ENCODE data around the gene CEACAM16. TPM values are rescaled to one million over a fixed set of nuclear protein-coding genes. Genes with fewer than 3 reads are reported as not detected.

CEACAM16 gene, protein sequence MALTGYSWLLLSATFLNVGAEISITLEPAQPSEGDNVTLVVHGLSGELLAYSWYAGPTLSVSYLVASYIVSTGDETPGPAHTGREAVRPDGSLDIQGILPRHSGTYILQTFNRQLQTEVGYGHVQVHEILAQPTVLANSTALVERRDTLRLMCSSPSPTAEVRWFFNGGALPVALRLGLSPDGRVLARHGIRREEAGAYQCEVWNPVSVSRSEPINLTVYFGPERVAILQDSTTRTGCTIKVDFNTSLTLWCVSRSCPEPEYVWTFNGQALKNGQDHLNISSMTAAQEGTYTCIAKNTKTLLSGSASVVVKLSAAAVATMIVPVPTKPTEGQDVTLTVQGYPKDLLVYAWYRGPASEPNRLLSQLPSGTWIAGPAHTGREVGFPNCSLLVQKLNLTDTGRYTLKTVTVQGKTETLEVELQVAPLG
- total RNA-seq: not detected

DNA sequence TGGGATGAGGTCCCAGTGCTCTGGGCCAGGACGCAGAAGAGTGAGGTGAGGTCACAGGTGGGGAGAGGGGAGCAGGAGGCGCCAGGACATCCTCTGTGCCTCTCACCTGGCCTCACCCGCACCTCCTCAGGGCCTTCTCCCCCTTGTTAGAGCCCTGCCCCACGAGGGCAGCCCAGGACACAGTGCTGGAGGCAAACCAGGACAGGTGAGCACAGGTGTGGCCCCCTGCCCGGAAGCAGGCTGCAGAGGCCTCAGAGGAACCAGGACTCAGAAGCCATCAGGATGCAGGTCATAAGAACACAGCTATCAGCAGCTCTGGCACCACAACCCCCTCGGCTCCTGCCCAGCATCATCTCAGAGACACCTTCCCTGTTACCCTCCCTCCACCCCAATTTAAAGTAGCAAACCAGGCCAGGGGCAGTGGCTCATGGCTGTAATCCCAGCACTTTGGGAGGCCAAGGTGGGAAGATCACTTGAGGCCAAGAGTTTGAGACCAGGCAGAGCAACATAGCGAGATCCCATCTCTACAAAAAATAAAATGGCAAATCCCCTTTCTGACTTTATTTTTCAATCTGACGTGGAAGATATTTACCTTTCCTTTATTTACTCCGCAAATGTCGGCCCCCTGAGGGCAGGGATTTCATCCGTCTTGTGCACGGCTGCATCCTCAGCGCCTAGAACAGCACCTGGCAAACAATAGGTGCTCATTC is at the start of gene CEACAM16:
CEACAM16 (plus strand) TSS at position 660 of the 710 bp plus-strand sequence. CDS start 2,306 bp downstream, outside the sequence.
- H3K36me3 Mint-ChIP-seq (ENCODE audit: insufficient read depth): no peaks in the 10 kb centered on the region
- H3K4me1 Mint-ChIP-seq (ENCODE audit: low read depth): peaks cover 4% of the 10 kb centered on the region
- no peak for DNase-seq
- H3K9me3 Mint-ChIP-seq: no peaks in the 10 kb centered on the region
- no peak within 1 kb of the TSS for H3K4me3 Mint-ChIP-seq
- no peaks in the 10 kb centered on the region for H3K27me3 Mint-ChIP-seq (ENCODE audit: low read depth)
- no peak for ATAC-seq

DNA sequence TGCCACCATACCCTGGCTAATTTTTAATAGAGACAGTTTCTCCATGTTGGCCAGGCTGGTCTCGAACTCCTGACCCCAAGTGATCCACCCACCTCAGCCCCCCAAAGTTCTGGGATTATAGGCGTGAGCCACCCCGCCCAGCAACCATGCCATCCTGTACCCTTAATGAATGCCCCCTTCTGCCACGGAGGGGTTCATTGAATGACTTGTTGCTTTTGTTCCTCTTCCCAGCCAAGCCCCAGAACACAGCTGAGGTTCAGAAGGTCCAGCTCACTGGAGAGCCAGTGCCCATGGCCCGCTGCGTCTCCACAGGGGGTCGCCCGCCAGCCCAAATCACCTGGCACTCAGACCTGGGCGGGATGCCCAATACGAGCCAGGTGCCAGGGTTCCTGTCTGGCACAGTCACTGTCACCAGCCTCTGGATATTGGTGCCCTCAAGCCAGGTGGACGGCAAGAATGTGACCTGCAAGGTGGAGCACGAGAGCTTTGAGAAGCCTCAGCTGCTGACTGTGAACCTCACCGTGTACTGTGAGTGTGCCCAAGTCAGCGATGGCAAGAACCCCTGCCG is 49.3 kb upstream of the CEACAM16 start:
- Mint-ChIP-seq H3K36me3 (ENCODE audit: insufficient read depth) (no peaks in the 10 kb centered on the region), H3K9me3 (no peaks in the 10 kb centered on the region), H3K4me3 (no peak overlapping the region), H3K4me1 (ENCODE audit: low read depth) (peaks cover 4% of the 10 kb centered on the region), H3K27me3 (ENCODE audit: low read depth) (peaks cover 7% of the 10 kb centered on the region)
- DNase-seq (no peak), ATAC-seq (no peak)

DNA sequence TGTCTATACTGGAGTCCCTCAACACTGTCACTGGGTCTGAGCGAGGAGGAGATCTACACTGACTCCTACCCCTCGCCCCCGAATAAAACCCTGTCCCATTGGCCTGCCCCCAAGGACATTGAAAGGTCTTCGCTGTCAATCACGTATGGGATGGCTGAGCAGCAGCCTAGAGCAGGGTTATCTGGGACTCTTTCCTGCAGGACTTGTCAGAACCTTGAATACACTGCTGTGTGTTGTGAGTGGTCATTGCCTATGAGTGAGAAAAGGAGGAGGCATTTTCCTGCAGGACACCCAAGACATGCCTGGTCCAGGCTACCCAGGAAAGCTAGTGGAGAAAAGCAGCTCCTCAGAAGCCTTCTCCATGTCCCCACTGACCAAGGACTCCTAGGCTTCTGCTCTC is 45.6 kb upstream of the CEACAM16 start:
- Mint-ChIP-seq H3K27me3 (ENCODE audit: low read depth) (no peaks in the 10 kb centered on the region), H3K36me3 (ENCODE audit: insufficient read depth) (peaks cover 7% of the 10 kb centered on the region), H3K9me3 (no peaks in the 10 kb centered on the region), H3K4me3 (no peak overlapping the region), H3K4me1 (ENCODE audit: low read depth) (peaks cover 5% of the 10 kb centered on the region)
- DNase-seq (no peak), ATAC-seq (no peak)

DNA sequence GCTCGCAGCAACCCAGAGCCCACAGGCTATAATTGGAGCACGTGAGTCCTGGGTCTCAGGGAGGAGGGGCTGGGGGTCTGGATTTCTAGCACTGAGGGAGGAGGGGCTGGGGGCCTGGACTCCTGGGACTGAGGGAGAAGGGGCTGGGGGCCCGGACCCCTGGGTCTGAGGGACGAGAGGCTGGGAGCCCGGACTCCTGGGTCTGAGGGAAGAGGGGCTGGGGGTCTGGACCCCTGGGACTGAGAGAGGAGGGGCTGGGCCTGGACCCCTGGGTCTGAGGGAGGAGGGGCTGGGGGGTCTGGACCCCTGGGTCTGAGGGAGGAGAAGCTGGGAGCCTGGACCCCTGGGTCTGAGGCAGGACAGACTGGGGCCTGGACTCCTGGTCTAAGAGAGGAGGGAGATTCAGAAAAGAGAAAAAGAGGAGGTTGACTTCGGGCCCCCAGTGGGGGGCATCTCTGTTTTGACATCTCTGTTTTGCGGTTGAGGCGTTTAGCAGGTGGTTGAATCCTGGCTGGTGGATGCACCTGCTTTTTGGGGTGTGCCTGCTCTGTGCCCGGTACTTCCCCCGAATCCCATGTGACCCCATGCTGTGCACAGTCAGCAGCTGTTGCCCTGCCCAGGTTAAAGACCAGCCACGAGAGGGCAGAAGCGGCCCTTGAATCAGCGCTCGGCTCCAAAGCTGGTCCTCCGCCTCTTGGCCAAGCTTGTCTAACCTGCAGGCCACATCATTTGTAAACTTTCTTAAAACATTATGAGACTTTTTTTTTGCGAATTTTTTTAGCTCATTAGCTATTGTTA is 44.8 kb upstream of the CEACAM16 start:
- Mint-ChIP-seq H3K27me3 (ENCODE audit: low read depth) (no peaks in the 10 kb centered on the region), H3K4me3 (no peak overlapping the region), H3K9me3 (no peaks in the 10 kb centered on the region), H3K36me3 (ENCODE audit: insufficient read depth) (peaks cover 7% of the 10 kb centered on the region), H3K4me1 (ENCODE audit: low read depth) (peaks cover 5% of the 10 kb centered on the region)
- ATAC-seq (peak; percentile 82 to 89), DNase-seq (peak; percentile 49)

DNA sequence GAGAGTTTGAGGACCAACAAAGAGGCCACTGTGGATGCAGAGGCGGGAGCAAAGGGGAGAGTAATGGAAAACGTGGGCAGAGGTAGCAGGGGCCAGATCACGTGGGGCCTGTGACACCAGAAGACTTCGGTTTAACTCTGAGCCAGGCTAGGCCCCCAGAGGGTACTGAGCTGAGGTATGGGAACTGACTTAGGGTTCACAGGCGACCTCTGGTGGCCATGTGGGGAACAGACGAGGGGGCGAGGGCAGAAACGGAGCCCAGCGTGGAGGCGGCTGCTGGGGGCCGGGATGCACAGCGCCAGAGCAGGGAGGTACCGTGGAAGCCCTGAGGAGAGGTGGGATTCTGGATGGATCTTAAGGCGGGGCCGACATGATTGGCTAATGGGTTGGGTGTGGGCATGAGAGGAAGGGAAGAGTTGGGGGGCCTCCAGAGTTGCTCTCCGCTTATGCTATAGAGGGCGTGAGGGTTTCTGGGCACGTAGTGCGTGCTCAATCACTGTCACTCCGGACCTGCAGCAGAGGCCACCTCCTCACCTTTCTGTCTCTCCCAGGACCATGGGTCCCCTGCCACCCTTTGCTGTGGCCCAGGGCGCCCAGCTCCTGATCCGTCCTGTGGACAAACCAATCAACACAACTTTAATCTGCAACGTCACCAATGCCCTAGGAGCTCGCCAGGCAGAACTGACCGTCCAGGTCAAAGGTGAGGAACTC is 41.6 kb upstream of the CEACAM16 start:
- no peaks in the 10 kb centered on the region for H3K9me3 Mint-ChIP-seq
- H3K36me3 Mint-ChIP-seq (ENCODE audit: insufficient read depth): peaks cover 7% of the 10 kb centered on the region
- DNase-seq: peak; percentile 61
- no peak overlapping the region for H3K4me3 Mint-ChIP-seq
- H3K27me3 Mint-ChIP-seq (ENCODE audit: low read depth): no peaks in the 10 kb centered on the region
- peaks cover 5% of the 10 kb centered on the region for H3K4me1 Mint-ChIP-seq (ENCODE audit: low read depth)
- peak; percentile 73 to 78 for ATAC-seq

DNA sequence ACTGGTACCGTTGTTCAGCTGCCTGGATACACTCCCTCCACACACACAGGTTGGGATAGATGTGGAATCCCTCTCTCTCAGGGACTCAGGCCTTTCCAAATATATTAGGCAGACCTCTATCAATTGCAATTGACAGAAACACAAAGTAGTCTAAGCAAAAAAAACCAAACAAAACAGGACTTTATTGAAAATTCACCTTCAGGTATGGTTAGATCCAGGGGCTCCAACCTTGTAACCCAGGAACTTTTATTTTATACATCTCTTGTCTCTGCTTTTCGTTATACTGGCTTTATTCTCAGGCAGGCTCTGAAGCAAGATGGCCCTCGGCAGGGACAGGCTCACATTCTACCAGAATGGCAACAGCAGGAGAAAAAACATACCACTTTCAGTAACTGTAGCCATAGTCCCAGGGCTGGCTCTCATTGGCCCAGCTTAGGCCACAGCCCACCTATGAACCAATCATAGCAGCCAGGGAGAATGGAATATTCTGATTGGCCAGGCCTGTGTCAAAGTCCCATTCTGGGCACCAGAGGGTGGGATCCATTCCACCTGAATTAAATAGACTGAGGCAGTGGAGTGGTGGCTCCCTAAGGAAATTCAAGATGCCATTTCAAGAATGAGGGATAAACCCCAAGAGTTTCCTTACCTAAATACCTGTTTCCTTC is 40.8 kb upstream of the CEACAM16 start:
- no peak for DNase-seq
- H3K36me3 Mint-ChIP-seq (ENCODE audit: insufficient read depth): peaks cover 7% of the 10 kb centered on the region
- peaks cover 5% of the 10 kb centered on the region for H3K4me1 Mint-ChIP-seq (ENCODE audit: low read depth)
- no peak for ATAC-seq
- no peaks in the 10 kb centered on the region for H3K9me3 Mint-ChIP-seq
- H3K4me3 Mint-ChIP-seq: no peak overlapping the region
- H3K27me3 Mint-ChIP-seq (ENCODE audit: low read depth): no peaks in the 10 kb centered on the region

DNA sequence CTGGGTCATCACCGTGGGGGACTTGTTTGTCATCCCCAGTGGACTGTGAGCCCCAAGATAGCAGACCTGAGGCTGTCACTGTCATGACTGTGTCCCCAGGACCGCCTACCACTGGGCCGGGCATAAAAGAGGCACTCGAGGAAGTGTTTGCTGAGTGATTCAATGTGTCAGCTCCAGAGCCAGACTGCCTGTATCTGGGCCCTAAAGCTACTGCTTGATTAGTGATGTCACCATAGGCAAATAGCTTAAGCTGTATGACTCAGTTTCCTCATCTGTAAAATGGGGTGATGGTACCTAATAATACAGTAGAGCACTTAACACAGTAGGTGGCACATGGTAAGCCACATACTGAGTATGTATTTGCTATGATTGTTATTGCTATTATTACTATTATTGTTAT is 38.9 kb upstream of the CEACAM16 start:
- DNase-seq (no peak), ATAC-seq (no peak)
- H3K4me3 Mint-ChIP-seq: no peak overlapping the region
- no peaks in the 10 kb centered on the region for H3K27me3 Mint-ChIP-seq (ENCODE audit: low read depth)
- H3K4me1 Mint-ChIP-seq (ENCODE audit: low read depth): no peaks in the 10 kb centered on the region
- peaks cover 7% of the 10 kb centered on the region for H3K36me3 Mint-ChIP-seq (ENCODE audit: insufficient read depth)
- no peaks in the 10 kb centered on the region for H3K9me3 Mint-ChIP-seq

DNA sequence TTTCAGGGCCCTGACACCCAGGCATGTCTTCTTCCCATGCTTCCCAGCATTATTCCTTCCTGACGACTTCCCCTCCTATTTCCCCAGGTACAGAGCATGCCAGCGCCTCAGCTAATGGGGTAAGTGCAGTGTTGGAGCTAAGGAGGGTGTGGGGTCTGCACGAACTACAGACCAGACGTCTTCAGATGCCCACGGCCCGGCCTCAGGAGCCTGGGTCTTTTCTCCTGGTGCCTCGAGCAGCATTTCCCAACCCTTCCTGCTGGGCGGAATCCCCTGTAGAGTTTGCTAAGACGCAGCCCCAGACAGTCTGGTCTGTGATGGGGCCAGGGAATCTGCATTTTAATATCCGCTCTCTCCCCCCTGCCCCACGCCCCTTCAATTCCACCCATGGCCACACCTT is 37.7 kb upstream of the CEACAM16 start:
- no peaks in the 10 kb centered on the region for H3K9me3 Mint-ChIP-seq
- no peaks in the 10 kb centered on the region for H3K27me3 Mint-ChIP-seq (ENCODE audit: low read depth)
- ATAC-seq (no peak), DNase-seq (no peak)
- no peaks in the 10 kb centered on the region for H3K4me1 Mint-ChIP-seq (ENCODE audit: low read depth)
- no peak overlapping the region for H3K4me3 Mint-ChIP-seq
- peaks cover 4% of the 10 kb centered on the region for H3K36me3 Mint-ChIP-seq (ENCODE audit: insufficient read depth)

DNA sequence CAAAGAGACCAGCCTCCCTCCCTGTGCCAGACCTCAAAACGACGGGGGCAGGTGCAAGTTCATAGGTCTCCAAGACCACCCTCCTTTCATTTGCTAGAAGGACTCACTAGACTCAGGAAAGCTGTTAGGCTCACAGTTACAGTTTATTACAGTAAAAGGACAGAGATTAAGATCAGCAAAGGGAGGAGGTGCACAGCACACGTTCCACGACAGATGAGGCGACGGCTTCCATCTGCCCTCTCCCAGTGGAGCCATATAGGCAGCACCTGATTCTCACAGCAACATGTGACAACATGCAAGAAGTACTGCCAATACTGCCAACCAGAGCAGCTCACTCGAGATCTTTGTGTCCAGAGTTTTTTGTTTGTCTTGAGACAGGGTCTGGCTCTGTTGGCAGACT is 37.0 kb upstream of the CEACAM16 start:
- DNase-seq (no peak), ATAC-seq (no peak)
- no peaks in the 10 kb centered on the region for H3K27me3 Mint-ChIP-seq (ENCODE audit: low read depth)
- no peaks in the 10 kb centered on the region for H3K4me1 Mint-ChIP-seq (ENCODE audit: low read depth)
- H3K36me3 Mint-ChIP-seq (ENCODE audit: insufficient read depth): peaks cover 2% of the 10 kb centered on the region
- no peak overlapping the region for H3K4me3 Mint-ChIP-seq
- no peaks in the 10 kb centered on the region for H3K9me3 Mint-ChIP-seq

DNA sequence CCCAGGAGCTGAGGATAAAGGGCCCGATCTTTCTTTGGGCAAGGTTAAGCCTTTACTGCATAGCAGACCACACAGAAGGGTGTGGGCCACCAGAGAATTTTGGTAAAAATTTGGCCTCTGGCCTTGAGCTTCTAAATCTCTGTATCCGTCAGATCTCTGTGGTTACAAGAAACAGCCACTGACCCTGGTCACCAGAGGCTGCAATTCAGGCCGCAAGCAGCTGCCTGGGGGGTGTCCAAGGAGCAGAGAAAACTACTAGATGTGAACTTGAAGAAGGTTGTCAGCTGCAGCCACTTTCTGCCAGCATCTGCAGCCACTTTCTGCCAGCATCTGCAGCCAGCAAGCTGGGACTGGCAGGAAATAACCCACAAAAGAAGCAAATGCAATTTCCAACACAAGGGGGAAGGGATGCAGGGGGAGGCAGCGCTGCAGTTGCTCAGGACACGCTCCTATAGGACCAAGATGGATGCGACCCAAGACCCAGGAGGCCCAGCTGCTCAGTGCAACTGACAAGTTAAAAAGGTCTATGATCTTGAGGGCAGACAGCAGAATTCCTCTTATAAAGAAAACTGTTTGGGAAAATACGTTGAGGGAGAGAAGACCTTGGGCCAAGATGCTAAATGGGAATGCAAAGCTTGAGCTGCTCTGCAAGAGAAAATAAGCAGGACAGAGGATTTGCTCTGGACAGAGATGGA is 36.1 kb upstream of the CEACAM16 start:
- Mint-ChIP-seq H3K4me3 (no peak overlapping the region), H3K27me3 (ENCODE audit: low read depth) (no peaks in the 10 kb centered on the region), H3K4me1 (ENCODE audit: low read depth) (no peaks in the 10 kb centered on the region), H3K36me3 (ENCODE audit: insufficient read depth) (no peaks in the 10 kb centered on the region), H3K9me3 (no peaks in the 10 kb centered on the region)
- ATAC-seq (no peak), DNase-seq (no peak)

DNA sequence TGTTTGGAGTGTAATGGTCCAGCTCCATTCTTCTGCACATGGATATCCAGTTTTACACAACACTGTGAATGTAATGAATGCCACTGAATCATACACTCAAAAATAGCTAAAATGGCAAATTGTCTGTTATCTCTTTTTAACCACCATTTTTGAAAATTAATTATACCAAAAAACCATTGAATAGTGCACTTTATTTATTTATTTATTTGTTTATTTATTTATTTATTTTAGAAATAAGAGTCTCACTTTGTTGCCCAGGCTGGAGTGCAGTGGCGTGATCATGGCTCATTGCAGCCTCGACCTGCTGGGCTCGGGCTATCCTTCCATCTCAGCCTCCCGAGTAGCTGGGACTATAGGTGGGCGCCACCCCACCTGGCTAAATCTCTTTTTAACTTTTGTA is 35.0 kb upstream of the CEACAM16 start:
- Mint-ChIP-seq H3K4me3 (no peak overlapping the region), H3K9me3 (no peaks in the 10 kb centered on the region), H3K4me1 (ENCODE audit: low read depth) (no peaks in the 10 kb centered on the region), H3K27me3 (ENCODE audit: low read depth) (no peaks in the 10 kb centered on the region), H3K36me3 (ENCODE audit: insufficient read depth) (no peaks in the 10 kb centered on the region)
- DNase-seq (no peak), ATAC-seq (no peak)

DNA sequence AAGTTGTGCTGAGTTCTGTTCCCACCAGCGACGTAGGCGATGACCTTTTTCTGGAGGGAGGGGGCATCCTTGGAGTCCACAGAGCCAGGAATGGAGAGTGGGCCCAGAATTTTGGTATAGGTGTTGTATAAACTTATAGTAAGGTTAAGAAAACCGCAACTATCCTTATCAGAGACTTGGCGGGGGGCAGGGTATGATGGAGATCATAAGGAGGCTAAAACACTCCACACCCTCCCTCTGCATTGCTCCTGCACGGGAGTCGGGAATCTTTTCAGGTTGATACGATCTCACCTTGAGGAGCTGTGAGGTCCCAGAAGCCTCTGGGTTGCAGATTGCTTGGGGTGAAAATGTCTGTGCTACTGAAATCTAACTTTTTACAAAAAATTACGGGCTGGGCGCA is 34.0 kb upstream of the CEACAM16 start:
- Mint-ChIP-seq H3K36me3 (ENCODE audit: insufficient read depth) (no peaks in the 10 kb centered on the region), H3K4me1 (ENCODE audit: low read depth) (no peaks in the 10 kb centered on the region), H3K27me3 (ENCODE audit: low read depth) (no peaks in the 10 kb centered on the region), H3K4me3 (no peak overlapping the region), H3K9me3 (no peaks in the 10 kb centered on the region)
- ATAC-seq (no peak), DNase-seq (no peak)

Measured in activated T-cell treated with anti-CD3 and anti-CD28 coated beads, Interleukin-2, amount 50 U/mL, for 4 hours (primary cell).